ENCODE results near the gene VAMP3.

The VAMP3 gene

GRCh38 chr1:7810395-7810794 is 39.3 kb downstream of the VAMP3 start:
- peak; percentile 26 to 40 for DNase-seq (ENCODE audit: extremely low read depth in 1 of 2, low read depth in 1 of 2)

- DNase-seq (ENCODE audit: extremely low read depth in 1 of 2, low read depth in 1 of 2) = no peak
These were observed 40.4 kb downstream of the VAMP3 start for GRCh38 chr1:7811476-7811875.

- no peak for DNase-seq (ENCODE audit: extremely low read depth in 1 of 2, low read depth in 1 of 2)
These were observed 42.7 kb downstream of the VAMP3 start for GRCh38 chr1:7813677-7814373.

GRCh38 chr1:7821282-7821681 is 50.2 kb downstream of the VAMP3 start:
- no peak for DNase-seq (ENCODE audit: extremely low read depth in 1 of 2, low read depth in 1 of 2)

- no peak for DNase-seq (ENCODE audit: extremely low read depth in 1 of 2, low read depth in 1 of 2)
These were observed 53.6 kb downstream of the VAMP3 start for GRCh38 chr1:7824701-7825100.

- no peak for DNase-seq (ENCODE audit: extremely low read depth in 1 of 2, low read depth in 1 of 2)
These were observed 55.3 kb downstream of the VAMP3 start for GRCh38 chr1:7826363-7826762.

- peak; percentile 7 to 11 for DNase-seq (ENCODE audit: extremely low read depth in 1 of 2, low read depth in 1 of 2)
These were observed 56.2 kb downstream of the VAMP3 start for GRCh38 chr1:7827126-7827955.

Data from stimulated activated CD8-positive, alpha-beta memory T cell treated with anti-CD3 and anti-CD28 coated beads, Interleukin-7, amount 100 ng/mL, for 48 hours (primary cell).